ENCODE results near the gene DOCK11. TPM values are rescaled to one million over a fixed set of nuclear protein-coding genes. Genes with fewer than 3 reads are reported as not detected.

The DOCK11 gene
- total and polyA plus RNA-seq, 12 donors: 1.3 to 9.4 (median 3.0) TPM

DNA sequence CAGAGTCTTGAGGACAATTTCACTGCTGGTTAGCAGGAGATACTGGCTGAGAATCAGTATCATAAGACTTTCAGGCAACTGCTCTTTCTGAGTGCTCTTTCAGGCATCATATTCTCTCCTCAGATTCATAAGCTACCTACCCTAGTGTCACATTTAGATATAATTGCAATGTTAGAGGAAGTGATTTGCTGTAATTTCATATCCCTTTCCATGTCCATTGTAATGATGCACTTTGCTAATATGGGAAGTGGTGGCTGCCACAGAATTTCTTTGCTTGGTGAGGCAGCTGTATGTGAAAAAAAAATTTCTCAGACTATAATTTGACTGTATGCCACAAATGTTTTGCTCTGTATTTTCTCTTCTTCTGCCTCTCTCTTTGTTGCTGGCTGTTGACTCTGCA is 63.3 kb downstream of the DOCK11 start:
- no peak for DNase-seq
- Histone ChIP-seq H3K27me3 (no peaks in the 10 kb centered on the region), H3K36me3 (peaks cover 0 to 17% (median 0%) of the 10 kb centered on the region in 9 donors), H3K27ac (no peak overlapping the region), H3K4me3 (no peak overlapping the region), H3K4me1 (no peaks in the 10 kb centered on the region), H3K9me3 (no peaks in the 10 kb centered on the region)
- TF ChIP-seq, protein P1, sequence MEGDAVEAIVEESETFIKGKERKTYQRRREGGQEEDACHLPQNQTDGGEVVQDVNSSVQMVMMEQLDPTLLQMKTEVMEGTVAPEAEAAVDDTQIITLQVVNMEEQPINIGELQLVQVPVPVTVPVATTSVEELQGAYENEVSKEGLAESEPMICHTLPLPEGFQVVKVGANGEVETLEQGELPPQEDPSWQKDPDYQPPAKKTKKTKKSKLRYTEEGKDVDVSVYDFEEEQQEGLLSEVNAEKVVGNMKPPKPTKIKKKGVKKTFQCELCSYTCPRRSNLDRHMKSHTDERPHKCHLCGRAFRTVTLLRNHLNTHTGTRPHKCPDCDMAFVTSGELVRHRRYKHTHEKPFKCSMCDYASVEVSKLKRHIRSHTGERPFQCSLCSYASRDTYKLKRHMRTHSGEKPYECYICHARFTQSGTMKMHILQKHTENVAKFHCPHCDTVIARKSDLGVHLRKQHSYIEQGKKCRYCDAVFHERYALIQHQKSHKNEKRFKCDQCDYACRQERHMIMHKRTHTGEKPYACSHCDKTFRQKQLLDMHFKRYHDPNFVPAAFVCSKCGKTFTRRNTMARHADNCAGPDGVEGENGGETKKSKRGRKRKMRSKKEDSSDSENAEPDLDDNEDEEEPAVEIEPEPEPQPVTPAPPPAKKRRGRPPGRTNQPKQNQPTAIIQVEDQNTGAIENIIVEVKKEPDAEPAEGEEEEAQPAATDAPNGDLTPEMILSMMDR (IDR thresholded peaks at IDR 0.05): no peak
- no peak for ATAC-seq
- intact Hi-C loops (cut with DNase I): no loop called here

DNA sequence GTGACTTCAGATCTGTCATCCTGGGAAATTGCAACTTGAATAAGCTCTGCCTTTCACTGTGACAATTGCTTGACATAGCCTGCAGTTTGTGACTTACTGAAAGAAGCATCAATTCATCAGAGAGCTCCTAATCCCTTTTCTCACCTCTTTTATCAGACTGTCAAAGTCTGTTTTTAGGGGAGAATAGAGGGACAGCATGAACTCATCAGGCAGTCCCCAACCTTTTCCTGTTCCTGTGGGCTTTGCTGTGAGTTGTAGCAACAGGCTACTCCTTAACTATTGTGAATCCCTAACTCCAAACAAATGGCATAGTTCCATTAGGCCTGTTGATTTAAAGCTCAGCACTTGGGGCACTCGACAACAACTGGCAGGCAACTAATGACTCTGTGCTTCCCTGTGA is 64.9 kb downstream of the DOCK11 start:
- TF ChIP-seq, protein P1 (IDR thresholded peaks at IDR 0.05): no peak
- H3K36me3 ChIP-seq: peaks cover 0 to 17% (median 0%) of the 10 kb centered on the region in 9 donors
- WGBS, 2 donors: 13 to 35% methylated on average over 1 of the region's 1 CpG
- no peak overlapping the region for H3K27ac ChIP-seq
- no peak for DNase-seq
- H3K9me3 ChIP-seq: no peaks in the 10 kb centered on the region
- no peak overlapping the region for H3K4me3 ChIP-seq
- ATAC-seq: no peak
- intact Hi-C loops (cut with DNase I): no loop called here
- H3K27me3 ChIP-seq: no peaks in the 10 kb centered on the region
- H3K4me1 ChIP-seq: no peaks in the 10 kb centered on the region

DNA sequence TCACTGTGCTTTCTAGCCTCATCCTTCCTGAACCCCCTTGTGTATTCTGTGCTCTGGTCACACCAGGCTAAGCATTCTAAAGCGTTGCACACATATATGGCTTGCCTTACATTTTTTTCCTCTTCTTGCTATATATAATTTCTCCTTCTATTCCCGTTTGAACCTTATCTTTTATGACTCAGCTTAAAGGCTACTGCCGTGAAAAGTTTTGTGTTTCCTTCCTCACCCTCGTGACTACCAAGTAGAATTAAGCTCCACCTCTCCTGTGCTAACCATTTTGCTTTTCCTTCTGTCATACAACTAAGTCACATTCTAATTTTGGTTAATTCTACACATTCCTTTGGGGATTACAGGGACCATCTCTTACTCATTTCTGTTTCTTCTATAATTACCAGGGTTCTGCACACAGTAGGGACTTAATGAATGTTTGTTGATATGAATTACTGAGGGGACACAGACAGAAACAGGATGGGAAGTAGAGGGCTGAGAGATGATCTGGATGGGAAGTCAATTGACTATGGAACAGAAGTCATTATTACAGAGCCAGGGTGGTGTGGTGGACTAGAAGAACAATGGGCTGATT is 67.1 kb downstream of the DOCK11 start:
- intact Hi-C loops (cut with DNase I): no loop called here
- no peak for ATAC-seq
- DNase-seq: no peak

DNA sequence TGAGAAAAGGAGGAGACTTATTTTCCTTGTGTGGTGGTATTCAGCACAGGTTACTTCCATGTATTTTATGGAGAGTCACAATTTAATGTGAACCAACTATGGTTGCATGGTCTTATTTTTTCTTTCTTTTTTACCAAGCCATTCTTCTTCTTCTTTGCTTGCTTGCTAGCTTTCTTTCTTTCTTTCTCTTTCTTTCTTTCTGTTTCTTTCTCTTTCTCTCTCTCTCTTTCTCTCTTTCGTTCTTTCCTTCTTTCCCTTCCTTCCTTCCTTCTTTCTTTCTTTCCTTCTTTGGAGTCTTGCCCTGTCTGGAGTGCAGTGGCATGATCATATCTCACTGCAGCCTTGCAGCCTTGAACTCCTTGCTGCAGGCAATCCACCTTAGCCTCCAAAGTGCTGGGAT is 68.9 kb downstream of the DOCK11 start:
- H3K36me3 ChIP-seq: peaks cover 0 to 34% (median 0%) of the 10 kb centered on the region in 9 donors
- ATAC-seq (no peak), DNase-seq (no peak)
- no peak overlapping the region for H3K27ac ChIP-seq
- H3K27me3 ChIP-seq: no peaks in the 10 kb centered on the region
- H3K4me3 ChIP-seq: no peak overlapping the region
- no peaks in the 10 kb centered on the region for H3K4me1 ChIP-seq
- intact Hi-C loops (cut with DNase I): no loop called here
- 89 to 91% methylated on average over 1 of the region's 1 CpG for WGBS, 2 donors
- TF ChIP-seq, protein P1 (IDR thresholded peaks at IDR 0.05): no peak
- no peaks in the 10 kb centered on the region for H3K9me3 ChIP-seq

More for the DNA sequence above, 67.1 kb downstream of the DOCK11 start:
- H3K36me3 ChIP-seq: peaks cover 0 to 30% (median 0%) of the 10 kb centered on the region in 9 donors
- H3K27ac ChIP-seq: no peak overlapping the region
- no peaks in the 10 kb centered on the region for H3K9me3 ChIP-seq
- H3K27me3 ChIP-seq: no peaks in the 10 kb centered on the region
- 41 to 44% methylated on average over 4 of the region's 4 CpGs for WGBS, 2 donors
- TF ChIP-seq, protein P1 (IDR thresholded peaks at IDR 0.05): no peak
- H3K4me3 ChIP-seq: no peak overlapping the region
- no peaks in the 10 kb centered on the region for H3K4me1 ChIP-seq

Data from heart right ventricle (tissue), 16 donors.